Gastrocnemius medialis (tissue), 4 donors: Measurements from ENCODE around the gene OR52K1. TPM values are rescaled to one million over a fixed set of nuclear protein-coding genes. Genes with fewer than 3 reads are reported as not detected.

ENCODE experiments used
- ATAC-seq, 2 donors: fragments of 150-250 bp; one replicate each; pipeline ENCODE4 v1.9.1; 2016
- DNase-seq, 2 donors: peaks; one replicate each; pipeline ENCODE4 v3.0.0-alpha.2; 2019
- H3K27ac ChIP-seq, 4 donors: fragments of 200-600 bp; sonication (generic); 1 replicate in 1 of 4; 2 replicates in 3 of 4; pipeline ENCODE4 v1.5.1; 2016 to 2018; ENCODE audit warnings: mild to moderate bottlenecking in 2 of 4, moderate library complexity in 1 of 4
- H3K27me3 ChIP-seq, 3 donors: fragments of 200-600 bp; sonication (generic) in 2 of 3; 1 replicate in 1 of 3; 2 replicates in 2 of 3; pipeline versions ENCODE4 v1.5.1 to v1.6.0; 2016 to 2019; ENCODE audit warnings: mild to moderate bottlenecking in 1 of 3, moderate library complexity in 1 of 3
- H3K36me3 ChIP-seq, 2 donors: fragments of 200-600 bp; sonication (generic) in 1 of 2; one replicate each; pipeline ENCODE4 v1.5.1; 2017 to 2018
- H3K4me1 ChIP-seq, 2 donors: fragments of 200-600 bp; sonication (generic) in 1 of 2; one replicate each; pipeline ENCODE4 v1.5.1; 2016 to 2017; ENCODE audit warnings: mild to moderate bottlenecking in 2 of 2
- H3K4me3 ChIP-seq, 4 donors: fragments of 200-600 bp; sonication (generic) in 3 of 4; 1 replicate in 1 of 4; 2 replicates in 3 of 4; pipeline ENCODE4 v1.5.1; 2016 to 2019; ENCODE audit warnings: mild to moderate bottlenecking in 2 of 4
- H3K9me3 ChIP-seq, 3 donors: fragments of 200-600 bp; sonication (generic) in 2 of 3; 1 replicate in 1 of 3; 2 replicates in 2 of 3; pipeline ENCODE4 v1.5.1; 2016 to 2019
- CTCF ChIP-seq, 5 experiments: fragments of 450-650 bp in 3 of 5; fragments of 200-600 bp in 2 of 5; sonication (generic) in 2 of 5; IDR thresholded peaks in 4 of 5; conservative IDR thresholded peaks in 1 of 5; 1 replicate in 4 of 5; 2 replicates in 1 of 5; pipeline ENCODE4 v1.5.1; 2016 to 2019; ENCODE audit warnings: antibody characterized with exemption in 5 of 5, mild to moderate bottlenecking in 3 of 5, moderate library complexity in 3 of 5
- POLR2A ChIP-seq, 2 donors: fragments of 450-650 bp; IDR thresholded peaks; one replicate each; pipeline ENCODE4 v1.6.1; 2017; ENCODE audit warnings: antibody characterized with exemption in 2 of 2, mild to moderate bottlenecking in 2 of 2, moderate library complexity in 2 of 2
- in situ Hi-C, 4 donors: fragments of 200-750 bp; cut with MboI; loops; one replicate each; pipeline versions ENCODE4 v1.15.0 to v1.8.0; 2017; ENCODE audit warnings: low sequenced_read_pairs in 4 of 4
- intact Hi-C: fragments of 100-400 bp; cut with DNase I; formaldehyde crosslinking; loops from one replicate; pipeline ENCODE4 v1.15.1; 2023; ENCODE audit warnings: low total_unique reads
- total RNA-seq, 4 donors: library from RNA; depleted of rRNA; stranded (reverse); fragments of >200 nt; gene quantifications; one replicate each; pipeline versions ENCODE4 v1.1.0 to v1.2.3, GENCODE V29; 2016

OR52K1 gene
- total RNA-seq, 4 donors from 2014 or later, result not detected

- H3K4me3 ChIP-seq, result no peak overlapping the region
- H3K27me3 ChIP-seq, result no peaks in the 10 kb centered on the region
- H3K4me1 ChIP-seq, result no peaks in the 10 kb centered on the region
- no peaks in the 10 kb centered on the region for H3K36me3 ChIP-seq
- ATAC-seq (no peak), DNase-seq (no peak)
- H3K27ac ChIP-seq, result no peak overlapping the region
- no peak for TF ChIP-seq CTCF (IDR thresholded peaks at IDR 0.05 in 4 of 5, conservative IDR thresholded peaks at IDR 0.05 in 1 of 5)
- intact Hi-C loops, result no loop called here
- H3K9me3 ChIP-seq, result no peaks in the 10 kb centered on the region
- in situ Hi-C loops, result no loop called here
These were observed 15.5 kb upstream of the OR52K1 start for GRCh38 chr11:4466871-4467442.

GRCh38 chr11:4467811-4468606 is 14.4 kb upstream of the OR52K1 start:
- DNase-seq, result no peak
- H3K4me1 ChIP-seq, result no peaks in the 10 kb centered on the region
- H3K27ac ChIP-seq, result no peak overlapping the region
- intact Hi-C loops (no loop called here), in situ Hi-C loops (no loop called here)
- H3K9me3 ChIP-seq, result no peaks in the 10 kb centered on the region
- H3K4me3 ChIP-seq, result no peak overlapping the region
- no peak for TF ChIP-seq CTCF (IDR thresholded peaks at IDR 0.05 in 4 of 5, conservative IDR thresholded peaks at IDR 0.05 in 1 of 5)
- TF ChIP-seq POLR2A (IDR thresholded peaks at IDR 0.05), result no peak
- ATAC-seq, result no peak
- no peaks in the 10 kb centered on the region for H3K27me3 ChIP-seq
- no peaks in the 10 kb centered on the region for H3K36me3 ChIP-seq

GRCh38 chr11:4479644-4480043 is 2.8 kb upstream of the OR52K1 start:
- intact Hi-C loops, result no loop called here
- Histone ChIP-seq H3K9me3 (no peaks in the 10 kb centered on the region), H3K36me3 (no peaks in the 10 kb centered on the region), H3K4me1 (no peaks in the 10 kb centered on the region), H3K4me3 (no peak overlapping the region), H3K27ac (no peak overlapping the region), H3K27me3 (no peaks in the 10 kb centered on the region)
- no peak for DNase-seq
- in situ Hi-C loops, result no loop called here
- TF ChIP-seq POLR2A (IDR thresholded peaks at IDR 0.05) (no peak), CTCF (IDR thresholded peaks at IDR 0.05 in 4 of 5, conservative IDR thresholded peaks at IDR 0.05 in 1 of 5) (no peak)
- no peak for ATAC-seq

- Histone ChIP-seq H3K27me3 (no peaks in the 10 kb centered on the region), H3K4me1 (no peaks in the 10 kb centered on the region), H3K27ac (no peak overlapping the region), H3K36me3 (no peaks in the 10 kb centered on the region), H3K4me3 (no peak overlapping the region), H3K9me3 (no peaks in the 10 kb centered on the region)
- TF ChIP-seq CTCF (IDR thresholded peaks at IDR 0.05 in 4 of 5, conservative IDR thresholded peaks at IDR 0.05 in 1 of 5), result no peak
- TF ChIP-seq POLR2A (IDR thresholded peaks at IDR 0.05), result no peak
- in situ Hi-C loops, result no loop called here
- DNase-seq (no peak), ATAC-seq (no peak)
- intact Hi-C loops, result no loop called here
These were observed 1.7 kb upstream of the OR52K1 start for GRCh38 chr11:4480577-4481239.
